T-helper 9 cell (primary cell): ENCODE data around the gene THTPA.
A peak's percentile ranks its signal among the peaks of the same experiment; 100 is the strongest.

Source experiments
- DNase-seq: peaks from one replicate; pipeline ENCODE4 v3.0.0-alpha.2; 2020
- total RNA-seq, 2 donors: gene quantifications; one replicate each; lab custom pipeline; 2026; lab: John Stamatoyannopoulos, UW

Gene THTPA
- 4.8 to 6.5 reads per million in 2 donors for total RNA-seq

GRCh38 chr14:23555882-23556699 lies at the start of gene THTPA:
THTPA (plus strand) TSS chr14:23556271; CDS start chr14:23556758, 487 bp downstream.
- peak; percentile 89 for DNase-seq

- DNase-seq = no peak
Observed at GRCh38 chr14:23512156-23512555, 43.9 kb upstream of the THTPA start.

- no peak for DNase-seq
Observed at GRCh38 chr14:23513005-23513817, 42.9 kb upstream of the THTPA start.

GRCh38 chr14:23513818-23514643 lies 42.0 kb upstream of the THTPA start:
- no peak for DNase-seq

GRCh38 chr14:23514644-23514957 lies 41.5 kb upstream of the THTPA start:
- no peak for DNase-seq

- DNase-seq = no peak
Observed at GRCh38 chr14:23517650-23518326, 38.3 kb upstream of the THTPA start.

GRCh38 chr14:23518709-23519108 lies 37.4 kb upstream of the THTPA start:
- no peak for DNase-seq

- DNase-seq = no peak
Observed at GRCh38 chr14:23520899-23521533, 35.1 kb upstream of the THTPA start.

- DNase-seq = no peak
Observed at GRCh38 chr14:23521785-23522640, 34.1 kb upstream of the THTPA start.

- DNase-seq = no peak
Observed at GRCh38 chr14:23522643-23523198, 33.4 kb upstream of the THTPA start.

- DNase-seq = no peak
Observed at GRCh38 chr14:23523229-23524016, 32.6 kb upstream of the THTPA start.

GRCh38 chr14:23524954-23525353 lies 31.1 kb upstream of the THTPA start:
- no peak for DNase-seq

- DNase-seq = no peak
Observed at GRCh38 chr14:23525611-23526010, 30.5 kb upstream of the THTPA start.

- DNase-seq = no peak
Observed at GRCh38 chr14:23528555-23528954, 27.5 kb upstream of the THTPA start.

GRCh38 chr14:23529016-23529415 lies 27.1 kb upstream of the THTPA start:
- no peak for DNase-seq

GRCh38 chr14:23530375-23531055 lies 25.6 kb upstream of the THTPA start:
- no peak for DNase-seq

- DNase-seq = no peak
Observed at GRCh38 chr14:23531391-23531790, 24.7 kb upstream of the THTPA start.

- DNase-seq = no peak
Observed at GRCh38 chr14:23532658-23533057, 23.4 kb upstream of the THTPA start.
